HG03045 (cell line): ENCODE measurements around the gene DPF3.
"Not testable (repeated sequence)": the region's sequence is repeated elsewhere in the genome, so short reads cannot be mapped to it uniquely, and the experiment has no call there.

ENCODE experiments used
- ATAC-seq: cut with Tn5 transposase; IDR thresholded peaks from one replicate; pipeline ENCODE4 v1.9.1; 2021; ENCODE audit warnings: mild to moderate bottlenecking, moderate library complexity; ENCODE audit not compliant: unreplicated experiment

DPF3 gene

GRCh38 chr14:72776701-72777261 lies 117.1 kb downstream of the DPF3 start:
- ATAC-seq: no peak

GRCh38 chr14:72775923-72776554 lies 117.9 kb downstream of the DPF3 start:
- ATAC-seq: no peak

GRCh38 chr14:72774894-72775620 lies 118.8 kb downstream of the DPF3 start:
- ATAC-seq: no peak

- ATAC-seq: no peak
These were observed 119.8 kb downstream of the DPF3 start for GRCh38 chr14:72774141-72774540.

GRCh38 chr14:72771561-72771960 lies 122.3 kb downstream of the DPF3 start:
- ATAC-seq: no peak

- ATAC-seq: no peak
These were observed 127.6 kb downstream of the DPF3 start for GRCh38 chr14:72766296-72766695.

- ATAC-seq: no peak
These were observed 130.0 kb downstream of the DPF3 start for GRCh38 chr14:72763892-72764291.

GRCh38 chr14:72759670-72760069 lies 134.2 kb downstream of the DPF3 start:
- no peak for ATAC-seq

- no peak for ATAC-seq
These were observed 134.9 kb downstream of the DPF3 start for GRCh38 chr14:72758993-72759392.

- ATAC-seq: no peak
These were observed 135.5 kb downstream of the DPF3 start for GRCh38 chr14:72758420-72758819.

- no peak for ATAC-seq
These were observed 136.9 kb downstream of the DPF3 start for GRCh38 chr14:72756967-72757366.

GRCh38 chr14:72755766-72756165 lies 138.1 kb downstream of the DPF3 start:
- ATAC-seq: no peak

GRCh38 chr14:72754949-72755348 lies 139.0 kb downstream of the DPF3 start:
- no peak for ATAC-seq

GRCh38 chr14:72753879-72754400 lies 140.0 kb downstream of the DPF3 start:
- ATAC-seq: no peak

- no peak for ATAC-seq
These were observed 140.7 kb downstream of the DPF3 start for GRCh38 chr14:72753044-72753710.

- no peak for ATAC-seq
These were observed 141.9 kb downstream of the DPF3 start for GRCh38 chr14:72752034-72752412.

- no peak for ATAC-seq
These were observed 142.4 kb downstream of the DPF3 start for GRCh38 chr14:72751276-72752033.

GRCh38 chr14:72748921-72749320 lies 145.0 kb downstream of the DPF3 start:
- not testable (repeated sequence) for ATAC-seq

GRCh38 chr14:72747652-72748051 lies 146.2 kb downstream of the DPF3 start:
- ATAC-seq: no peak

GRCh38 chr14:72745991-72746980 lies 147.6 kb downstream of the DPF3 start:
- no peak for ATAC-seq
